Prostate gland (tissue), 2 donors: ENCODE measurements around the gene HPCA.

Experiments
- POLR2AphosphoS5 ChIP-seq: sonication (generic); formaldehyde crosslinking; IDR thresholded peaks from one replicate; pipeline ENCODE4 v1.6.1; 2017; ENCODE audit warnings: antibody characterized with exemption
- TF ChIP-seq, protein P1 (sequence below), 4 experiments: fragments of 200-600 bp in 2 of 4; fragments of 450-650 bp in 2 of 4; sonication (generic) in 2 of 4; IDR thresholded peaks; 1 replicate in 3 of 4; 2 replicates in 1 of 4; pipeline ENCODE4 v1.5.1; 2016 to 2019; ENCODE audit warnings: antibody characterized with exemption in 4 of 4, mild to moderate bottlenecking in 2 of 4, moderate library complexity in 2 of 4

DNA sequence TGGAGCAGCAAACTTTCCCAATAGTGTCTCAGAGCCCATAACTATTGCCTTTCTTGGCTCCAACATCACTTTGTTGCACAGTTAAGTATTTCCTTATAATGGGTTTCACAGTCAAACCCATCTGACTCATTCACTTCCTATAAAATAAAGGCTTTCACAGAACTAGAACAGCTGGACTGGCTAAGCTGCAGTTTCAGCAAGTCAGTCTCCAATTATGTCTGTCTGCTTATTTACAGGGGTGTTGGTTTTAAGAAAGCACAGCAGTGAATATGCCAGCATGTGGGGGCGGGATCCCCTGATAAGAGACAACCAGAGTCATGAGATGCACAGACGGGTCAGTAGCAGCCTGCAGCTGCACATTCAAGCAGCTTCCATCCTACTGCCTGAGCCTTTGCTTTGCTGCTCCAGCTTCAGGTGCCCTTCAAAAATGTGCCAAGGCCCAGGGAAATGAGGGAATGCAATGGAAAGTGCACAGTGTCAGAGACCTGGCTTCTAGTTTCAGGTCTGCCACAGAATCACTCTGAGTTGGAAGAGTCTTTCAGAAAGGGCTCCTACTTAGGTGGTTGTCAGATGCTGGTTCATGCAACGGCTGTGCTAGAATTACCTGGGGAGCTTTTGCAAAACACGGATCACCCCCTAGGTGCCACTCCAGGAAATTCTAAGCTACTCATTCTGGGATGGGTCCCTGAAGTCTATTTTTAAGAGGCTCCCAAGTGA is 53.5 kb downstream of the HPCA start:
- TF ChIP-seq, protein P1, sequence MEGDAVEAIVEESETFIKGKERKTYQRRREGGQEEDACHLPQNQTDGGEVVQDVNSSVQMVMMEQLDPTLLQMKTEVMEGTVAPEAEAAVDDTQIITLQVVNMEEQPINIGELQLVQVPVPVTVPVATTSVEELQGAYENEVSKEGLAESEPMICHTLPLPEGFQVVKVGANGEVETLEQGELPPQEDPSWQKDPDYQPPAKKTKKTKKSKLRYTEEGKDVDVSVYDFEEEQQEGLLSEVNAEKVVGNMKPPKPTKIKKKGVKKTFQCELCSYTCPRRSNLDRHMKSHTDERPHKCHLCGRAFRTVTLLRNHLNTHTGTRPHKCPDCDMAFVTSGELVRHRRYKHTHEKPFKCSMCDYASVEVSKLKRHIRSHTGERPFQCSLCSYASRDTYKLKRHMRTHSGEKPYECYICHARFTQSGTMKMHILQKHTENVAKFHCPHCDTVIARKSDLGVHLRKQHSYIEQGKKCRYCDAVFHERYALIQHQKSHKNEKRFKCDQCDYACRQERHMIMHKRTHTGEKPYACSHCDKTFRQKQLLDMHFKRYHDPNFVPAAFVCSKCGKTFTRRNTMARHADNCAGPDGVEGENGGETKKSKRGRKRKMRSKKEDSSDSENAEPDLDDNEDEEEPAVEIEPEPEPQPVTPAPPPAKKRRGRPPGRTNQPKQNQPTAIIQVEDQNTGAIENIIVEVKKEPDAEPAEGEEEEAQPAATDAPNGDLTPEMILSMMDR (IDR thresholded peaks at IDR 0.05), result no peak
- TF ChIP-seq POLR2AphosphoS5, result peak; percentile 51
